Mesenchymal stem cell (in vitro differentiated cells and primary cell): ENCODE results near the gene CBFA2T2.
"Not testable (repeated sequence)": the region's sequence is repeated elsewhere in the genome, so short reads cannot be mapped to it uniquely, and the experiment has no call there.

Experiments used
- DNase-seq: peaks from one replicate; pipeline ENCODE4 v3.0.0-alpha.2; 2013
- H2AFZ ChIP-seq: one replicate; pipeline ENCODE4 v1.6.1; 2013; ENCODE audit warnings: low read depth, mild to moderate bottlenecking, control low read depth, inconsistent platforms, low read length, moderate library complexity
- H2AK5ac ChIP-seq: 2 replicates; pipeline ENCODE4 v1.6.1; 2013; ENCODE audit warnings: low read length, moderate library complexity, mild to moderate bottlenecking, inconsistent platforms; ENCODE audit not compliant: severe bottlenecking
- H2BK120ac ChIP-seq: one replicate; pipeline ENCODE4 v1.6.1; 2013; ENCODE audit warnings: low read depth, mild to moderate bottlenecking, inconsistent platforms, low read length, moderate library complexity
- H2BK12ac ChIP-seq, 2 experiments: one replicate each; pipeline ENCODE4 v1.6.1; 2013; ENCODE audit warnings: inconsistent platforms in 2 of 2, low read length in 2 of 2, mild to moderate bottlenecking in 2 of 2, moderate library complexity in 2 of 2, control low read depth in 1 of 2
- H2BK15ac ChIP-seq: one replicate; pipeline ENCODE4 v1.6.1; 2013; ENCODE audit warnings: mild to moderate bottlenecking, low read depth, inconsistent platforms; ENCODE audit not compliant: poor library complexity, severe bottlenecking
- H2BK5ac ChIP-seq: 2 replicates; pipeline ENCODE4 v1.6.1; 2013; ENCODE audit warnings: low read depth, mild to moderate bottlenecking, low read length, control low read depth, inconsistent platforms; ENCODE audit not compliant: poor library complexity, severe bottlenecking
- H3K14ac ChIP-seq, 2 experiments: one replicate each; pipeline ENCODE4 v1.6.1; 2013; ENCODE audit warnings: inconsistent platforms in 2 of 2, low read length in 2 of 2, control low read depth in 1 of 2, mild to moderate bottlenecking in 1 of 2, moderate library complexity in 1 of 2
- H3K18ac ChIP-seq, 2 experiments: one replicate each; pipeline ENCODE4 v1.6.1; 2013; ENCODE audit warnings: inconsistent platforms in 2 of 2, low read length in 2 of 2, control low read depth in 1 of 2, low read depth in 1 of 2, mild to moderate bottlenecking in 1 of 2
- H3K23ac ChIP-seq, 2 experiments: one replicate each; pipeline ENCODE4 v1.6.1; 2013; ENCODE audit warnings: inconsistent platforms in 2 of 2, low read length in 2 of 2, mild to moderate bottlenecking in 2 of 2, moderate library complexity in 2 of 2, control low read depth in 1 of 2
- H3K27ac ChIP-seq: 2 replicates; pipeline ENCODE4 v1.5.1; 2013; ENCODE audit warnings: mild to moderate bottlenecking, moderate library complexity, low read length, control low read depth, inconsistent platforms; ENCODE audit not compliant: poor library complexity, severe bottlenecking
- H3K27me3 ChIP-seq, 2 experiments: 2 replicates each; pipeline versions ENCODE4 v1.6.1 to v1.7.0; 2013; ENCODE audit warnings: low read length in 2 of 2, mild to moderate bottlenecking in 2 of 2, moderate library complexity in 2 of 2, control low read depth in 1 of 2, inconsistent platforms in 1 of 2; ENCODE audit not compliant: control insufficient read depth in 1 of 2, insufficient read depth in 1 of 2
- H3K36me3 ChIP-seq, 2 experiments: 2 replicates each; pipeline versions ENCODE4 v1.6.1 to v1.7.0; 2013; ENCODE audit warnings: low read length in 2 of 2, control low read depth in 1 of 2, inconsistent platforms in 1 of 2, low read depth in 1 of 2, mild to moderate bottlenecking in 1 of 2; ENCODE audit not compliant: insufficient read depth in 2 of 2, control insufficient read depth in 1 of 2
- H3K4ac ChIP-seq, 2 experiments: one replicate each; pipeline ENCODE4 v1.6.1; 2013; ENCODE audit warnings: inconsistent platforms in 2 of 2, low read length in 2 of 2, mild to moderate bottlenecking in 2 of 2, moderate library complexity in 2 of 2, control low read depth in 1 of 2, low read depth in 1 of 2
- H3K4me1 ChIP-seq: 2 replicates; pipeline ENCODE4 v1.6.1; 2013; ENCODE audit warnings: low read depth, low read length, control low read depth; ENCODE audit not compliant: control insufficient read depth, insufficient read depth
- H3K4me2 ChIP-seq: 2 replicates; pipeline ENCODE4 v1.6.1; 2013; ENCODE audit warnings: low read length, mild to moderate bottlenecking, inconsistent platforms; ENCODE audit not compliant: poor library complexity, severe bottlenecking
- H3K4me3 ChIP-seq, 2 experiments: 2 replicates each; pipeline versions ENCODE4 v1.5.1 to v1.7.0; 2013; ENCODE audit warnings: low read length in 2 of 2, mild to moderate bottlenecking in 2 of 2, control low read depth in 1 of 2, low read depth in 1 of 2; ENCODE audit not compliant: insufficient read depth in 1 of 2
- H3K79me1 ChIP-seq: replicated peaks from 2 replicates; pipeline ENCODE4 v1.6.1; 2013; ENCODE audit warnings: mild to moderate bottlenecking, control low read depth, low read length, inconsistent platforms; ENCODE audit not compliant: poor library complexity, severe bottlenecking
- H3K9ac ChIP-seq: 2 replicates; pipeline ENCODE4 v1.7.0; 2013; ENCODE audit warnings: mild to moderate bottlenecking, low read length, moderate library complexity
- H3K9me3 ChIP-seq: 2 replicates; pipeline ENCODE4 v1.7.0; 2013; ENCODE audit warnings: mild to moderate bottlenecking, low read length; ENCODE audit not compliant: control insufficient read depth
- H4K8ac ChIP-seq: one replicate; pipeline ENCODE4 v1.6.1; 2013; ENCODE audit warnings: inconsistent platforms, mild to moderate bottlenecking, low read length, moderate library complexity
- H4K91ac ChIP-seq: one replicate; pipeline ENCODE4 v1.6.1; 2013; ENCODE audit warnings: mild to moderate bottlenecking, low read length, inconsistent platforms
- WGBS: methylation state at CpG from one replicate; pipeline ENCODE4 v1.1.7; 2013; ENCODE audit warnings: mixed read lengths; 5-methylcytosine and 5-hydroxymethylcytosine counted together

CBFA2T2 gene

GRCh38 chr20:33694639-33695012 is 204.7 kb downstream of the CBFA2T2 start:
- no peak for DNase-seq
- Histone ChIP-seq H2BK120ac (no peak overlapping the region), H3K9ac (no peak overlapping the region), H3K23ac (no peak overlapping the region), H3K9me3 (no peaks in the 10 kb centered on the region), H3K27me3 (no peaks in the 10 kb centered on the region), H3K4me1 (peaks cover 10% of the 10 kb centered on the region), H2BK12ac (peak overlapping the region in 1 of 2 experiments; percentile 6), H4K91ac (no peak overlapping the region), H3K4me3 (no peak overlapping the region), H2BK5ac (no peak overlapping the region), H3K27ac (no peak overlapping the region), H3K4me2 (no peak overlapping the region), H3K4ac (no peak overlapping the region), H3K36me3 (no peaks in the 10 kb centered on the region), H3K18ac (no peak overlapping the region), H2BK15ac (no peak overlapping the region), H2AK5ac (no peak overlapping the region), H3K14ac (no peak overlapping the region), H3K79me1 (no peaks in the 10 kb centered on the region), H2AFZ (no peak overlapping the region), H4K8ac (no peak overlapping the region)
- 82% methylated on average over 6 of the region's 6 CpGs for WGBS

- Histone ChIP-seq H4K91ac (no peak overlapping the region), H3K4me2 (no peak overlapping the region), H3K4me1 (peaks cover 5% of the 10 kb centered on the region), H2AFZ (no peak overlapping the region), H3K4ac (no peak overlapping the region), H2BK15ac (no peak overlapping the region), H3K36me3 (no peaks in the 10 kb centered on the region), H2BK5ac (no peak overlapping the region), H3K18ac (no peak overlapping the region), H3K9me3 (no peaks in the 10 kb centered on the region), H2BK12ac (no peak overlapping the region), H3K4me3 (peak overlapping the region in 1 of 2 experiments; percentile 45), H2AK5ac (no peak overlapping the region), H3K9ac (peak overlapping the region; percentile 74), H2BK120ac (no peak overlapping the region), H4K8ac (no peak overlapping the region), H3K14ac (no peak overlapping the region), H3K27ac (no peak overlapping the region), H3K27me3 (no peaks in the 10 kb centered on the region), H3K23ac (no peak overlapping the region), H3K79me1 (no peaks in the 10 kb centered on the region)
- WGBS = 53% methylated on average over 3 of the region's 4 CpGs
- DNase-seq = no peak
Observed at GRCh38 chr20:33696448-33696847, 206.6 kb downstream of the CBFA2T2 start.

- Histone ChIP-seq H2BK15ac (no peak overlapping the region), H3K9me3 (no peaks in the 10 kb centered on the region), H3K14ac (no peak overlapping the region), H3K4me2 (no peak overlapping the region), H3K27ac (no peak overlapping the region), H2BK12ac (no peak overlapping the region), H3K36me3 (no peaks in the 10 kb centered on the region), H2BK5ac (no peak overlapping the region), H2AFZ (no peak overlapping the region), H3K4me1 (peaks cover 5% of the 10 kb centered on the region), H3K9ac (peak overlapping the region; percentile 74), H2BK120ac (no peak overlapping the region), H3K23ac (no peak overlapping the region), H4K8ac (no peak overlapping the region), H3K27me3 (no peaks in the 10 kb centered on the region), H4K91ac (no peak overlapping the region), H3K79me1 (no peaks in the 10 kb centered on the region), H3K4ac (no peak overlapping the region), H3K4me3 (peak overlapping the region in 1 of 2 experiments; percentile 45), H3K18ac (no peak overlapping the region), H2AK5ac (no peak overlapping the region)
- no peak for DNase-seq
- WGBS = 80% methylated on average over 8 of the region's 8 CpGs
Observed at GRCh38 chr20:33697129-33697528, 207.2 kb downstream of the CBFA2T2 start.

- H3K23ac ChIP-seq, H4K91ac ChIP-seq, H3K4me3 ChIP-seq, H3K9me3 ChIP-seq, H4K8ac ChIP-seq, H3K14ac ChIP-seq, H2BK15ac ChIP-seq, H3K27ac ChIP-seq, H3K4ac ChIP-seq, H2AFZ ChIP-seq, H3K4me1 ChIP-seq, H2BK5ac ChIP-seq, H2AK5ac ChIP-seq, H3K18ac ChIP-seq, H3K9ac ChIP-seq, H3K36me3 ChIP-seq, H3K79me1 ChIP-seq, H2BK120ac ChIP-seq, DNase-seq, H2BK12ac ChIP-seq, H3K27me3 ChIP-seq, H3K4me2 ChIP-seq: not testable (repeated sequence)
- WGBS = 95% methylated on average over 8 of the region's 27 CpGs
Observed at GRCh38 chr20:33698966-33699365, 209.1 kb downstream of the CBFA2T2 start.
